Epithelial cell of proximal tubule (primary cell): ENCODE measurements around the gene CCDC59. TPM values are rescaled to one million over a fixed set of nuclear protein-coding genes. Genes with fewer than 3 reads are reported as not detected.

Source experiments
- DNase-seq: peaks from one replicate; pipeline ENCODE4 v3.0.0-alpha.2; 2011; ENCODE audit warnings: low read depth
- H3K4me3 ChIP-seq: 2 replicates; pipeline ENCODE4 v1.5.1; 2011; ENCODE audit warnings: low read depth, mild to moderate bottlenecking, low read length
- CTCF ChIP-seq: conservative IDR thresholded peaks from 2 replicates; pipeline ENCODE4 v1.5.1; 2012; ENCODE audit warnings: low read depth, mild to moderate bottlenecking, low read length
- total RNA-seq: library from RNA; depleted of rRNA; stranded (reverse); fragments of >200 nt; gene quantifications from 2 replicates; pipeline ENCODE4 v1.2.3, GENCODE V29; 2015

The CCDC59 gene
- total RNA-seq, 1 donor from 2014 or later, result 109 TPM

GRCh38 chr12:82357845-82358199 lies 365 bp downstream of the CCDC59 start:
- no peak for DNase-seq
- TF ChIP-seq CTCF, result no peak
- H3K4me3 ChIP-seq, result peak overlapping the region; percentile 96

GRCh38 chr12:82357340-82357739 lies 847 bp downstream of the CCDC59 start:
- no peak for DNase-seq
- TF ChIP-seq CTCF, result no peak
- peak overlapping the region; percentile 96 for H3K4me3 ChIP-seq

GRCh38 chr12:82351390-82351789 lies 6.8 kb downstream of the CCDC59 start:
- no peak for DNase-seq
- H3K4me3 ChIP-seq, result no peak overlapping the region
- TF ChIP-seq CTCF, result no peak

- H3K4me3 ChIP-seq, result no peak overlapping the region
- no peak for DNase-seq
- no peak for TF ChIP-seq CTCF
Measured at GRCh38 chr12:82350161-82350560, 8.0 kb downstream of the CCDC59 start.

GRCh38 chr12:82329508-82329907 lies 28.7 kb downstream of the CCDC59 start:
- no peak for TF ChIP-seq CTCF
- no peak for DNase-seq
- H3K4me3 ChIP-seq, result no peak overlapping the region

GRCh38 chr12:82327861-82328260 lies 30.3 kb downstream of the CCDC59 start:
- H3K4me3 ChIP-seq, result no peak overlapping the region
- TF ChIP-seq CTCF, result no peak
- DNase-seq, result no peak

GRCh38 chr12:82326905-82327503 lies 31.2 kb downstream of the CCDC59 start:
- no peak overlapping the region for H3K4me3 ChIP-seq
- TF ChIP-seq CTCF, result peak; percentile 59
- no peak for DNase-seq
